SW480 (cell line): Measurements from ENCODE around the gene SNRK.

Experiments used
- DNase-seq: peaks from one replicate; pipeline ENCODE4 v3.0.0-alpha.2; 2016; ENCODE audit warnings: low spot score

Gene SNRK

GRCh38 chr3:43286115-43286840, at the start of gene SNRK:
Gene SNRK (plus strand): TSS chr3:43286540. CDS start chr3:43303204, 16,664 bp downstream.
- DNase-seq = peak; percentile 68

GRCh38 chr3:43238801-43239200, 47.5 kb upstream of the SNRK start:
- DNase-seq = no peak

GRCh38 chr3:43239755-43240154, 46.6 kb upstream of the SNRK start:
- no peak for DNase-seq

- no peak for DNase-seq
Measured at GRCh38 chr3:43243590-43244587, 42.5 kb upstream of the SNRK start.

GRCh38 chr3:43244694-43245093, 41.6 kb upstream of the SNRK start:
- DNase-seq = no peak

- no peak for DNase-seq
Measured at GRCh38 chr3:43246976-43247375, 39.4 kb upstream of the SNRK start.

- no peak for DNase-seq
Measured at GRCh38 chr3:43247561-43248184, 38.7 kb upstream of the SNRK start.

GRCh38 chr3:43248185-43248583, 38.2 kb upstream of the SNRK start:
- DNase-seq = no peak

GRCh38 chr3:43248973-43249372, 37.4 kb upstream of the SNRK start:
- DNase-seq = no peak

GRCh38 chr3:43249405-43249804, 36.9 kb upstream of the SNRK start:
- no peak for DNase-seq

GRCh38 chr3:43253294-43253693, 33.0 kb upstream of the SNRK start:
- DNase-seq = no peak

GRCh38 chr3:43254125-43254524, 32.2 kb upstream of the SNRK start:
- no peak for DNase-seq

GRCh38 chr3:43255662-43256061, 30.7 kb upstream of the SNRK start:
- no peak for DNase-seq

GRCh38 chr3:43256714-43257461, 29.5 kb upstream of the SNRK start:
- no peak for DNase-seq

GRCh38 chr3:43257850-43258249, 28.5 kb upstream of the SNRK start:
- DNase-seq = no peak

- peak; percentile 17 for DNase-seq
Measured at GRCh38 chr3:43259626-43260025, 26.7 kb upstream of the SNRK start.

GRCh38 chr3:43260412-43260811, 25.9 kb upstream of the SNRK start:
- DNase-seq = no peak

- DNase-seq = no peak
Measured at GRCh38 chr3:43262194-43262593, 24.1 kb upstream of the SNRK start.

- no peak for DNase-seq
Measured at GRCh38 chr3:43266451-43266850, 19.9 kb upstream of the SNRK start.

- no peak for DNase-seq
Measured at GRCh38 chr3:43266995-43267394, 19.3 kb upstream of the SNRK start.

- no peak for DNase-seq
Measured at GRCh38 chr3:43268636-43269035, 17.7 kb upstream of the SNRK start.

GRCh38 chr3:43270078-43270477, 16.3 kb upstream of the SNRK start:
- DNase-seq = no peak
